HepG2 (cell line): ENCODE measurements around the gene RER1. TPM values are rescaled to one million over a fixed set of nuclear protein-coding genes. Genes with fewer than 3 reads are reported as not detected.

Experiments used
- CREM ChIP-seq, 2 experiments: sonication (generic) in 1 of 2; formaldehyde crosslinking in 1 of 2; IDR thresholded peaks; 2 replicates each; pipeline versions ENCODE4 v1.4.0 to v1.6.1; 2016 to 2020; ENCODE audit warnings: antibody characterized with exemption in 1 of 2, mild to moderate bottlenecking in 1 of 2, missing genetic modification reagents in 1 of 2
- GPN1 ChIP-seq: sonication (generic); formaldehyde crosslinking; IDR thresholded peaks from 2 replicates; pipeline ENCODE4 v1.5.1; 2020; ENCODE audit warnings: missing genetic modification reagents, borderline replicate concordance
- PCBP1 ChIP-seq: fragments of 200-400 bp; formaldehyde crosslinking; IDR thresholded peaks from 2 replicates; pipeline ENCODE4 v1.6.1; 2017; ENCODE audit warnings: mild to moderate bottlenecking, low read depth, low read length, borderline replicate concordance
- PLSCR1 ChIP-seq: sonication (generic); formaldehyde crosslinking; IDR thresholded peaks from 2 replicates; pipeline ENCODE4 v1.5.0; 2020; ENCODE audit warnings: missing genetic modification reagents, mild to moderate bottlenecking, borderline replicate concordance
- PTBP1 ChIP-seq: fragments of 200-400 bp; formaldehyde crosslinking; IDR thresholded peaks from 2 replicates; pipeline ENCODE4 v1.6.1; 2018; ENCODE audit warnings: low read length, low read depth; ENCODE audit not compliant: poor library complexity, severe bottlenecking
- TAF1 ChIP-seq: sonication (generic); formaldehyde crosslinking; IDR thresholded peaks from 2 replicates; pipeline ENCODE4 v1.4.0; 2020; ENCODE audit warnings: missing genetic modification reagents
- TBX2 ChIP-seq: sonication (generic); formaldehyde crosslinking; IDR thresholded peaks from 2 replicates; pipeline ENCODE4 v1.5.0; 2020; ENCODE audit warnings: missing genetic modification reagents, mild to moderate bottlenecking, borderline replicate concordance
- ZNF614 ChIP-seq: IDR thresholded peaks from 2 replicates; pipeline ENCODE4 v1.6.1; 2018; ENCODE audit warnings: missing biosample characterization, missing genetic modification reagents, inconsistent platforms, borderline replicate concordance
- polyA plus RNA-seq, 8 experiments: library from polyadenylated mRNA; depleted of rRNA in 3 of 8; stranded (reverse) in 7 of 8; unstranded in 1 of 8; fragments of >200 nt; fragmentation: Illumina TruSeq in 4 of 8; extraction: Trizol in 4 of 8; gene quantifications; 2 replicates each; pipeline versions ENCODE4 v1.2.1 to v1.2.3, GENCODE V29; 2011 to 2016; ENCODE audit warnings: low read depth in 4 of 8, missing spikeins in 1 of 8, mixed read lengths in 1 of 8; ENCODE audit not compliant: insufficient read depth in 1 of 8
- total RNA-seq, 5 experiments: library from RNA; depleted of rRNA; stranded (reverse); fragments of >200 nt; fragmentation: Illumina TruSeq; extraction: Trizol; gene quantifications; 2 replicates each; pipeline ENCODE4 v1.2.3, GENCODE V29; 2016; ENCODE audit warnings: low read depth in 1 of 5
- TF ChIP-seq, protein P1 (sequence below): sonication (generic); formaldehyde crosslinking; IDR thresholded peaks from 2 replicates; pipeline ENCODE4 v1.9.0; 2021; ENCODE audit warnings: missing genetic modification reagents, mild to moderate bottlenecking, borderline replicate concordance
- TF ChIP-seq, protein P2 (sequence below): IDR thresholded peaks from 2 replicates; pipeline ENCODE4 v1.6.1; 2016; ENCODE audit warnings: mild to moderate bottlenecking
- TF ChIP-seq, protein P3 (sequence below), 2 experiments: fragments of 450-650 bp in 1 of 2; sonication (generic) in 1 of 2; formaldehyde crosslinking in 1 of 2; IDR thresholded peaks; 2 replicates each; pipeline versions ENCODE4 v1.6.1 to v1.8.0; 2016 to 2022; ENCODE audit warnings: antibody characterized with exemption in 1 of 2, mild to moderate bottlenecking in 1 of 2, missing genetic modification reagents in 1 of 2
- TF ChIP-seq, protein P4 (sequence below): sonication (generic); formaldehyde crosslinking; IDR thresholded peaks from 2 replicates; pipeline ENCODE4 v1.9.0; 2022; ENCODE audit warnings: missing genetic modification reagents, mild to moderate bottlenecking, borderline replicate concordance

RER1 gene
- total and polyA plus RNA-seq, 2 of the 13 experiments (the other 11 are each of a cell fraction or from before 2014, with no cell fraction given), result 128 to 164 TPM

GRCh38 chr1:2384130-2384860, 7.3 kb upstream of the RER1 start (continued):
- TF ChIP-seq, protein P1, sequence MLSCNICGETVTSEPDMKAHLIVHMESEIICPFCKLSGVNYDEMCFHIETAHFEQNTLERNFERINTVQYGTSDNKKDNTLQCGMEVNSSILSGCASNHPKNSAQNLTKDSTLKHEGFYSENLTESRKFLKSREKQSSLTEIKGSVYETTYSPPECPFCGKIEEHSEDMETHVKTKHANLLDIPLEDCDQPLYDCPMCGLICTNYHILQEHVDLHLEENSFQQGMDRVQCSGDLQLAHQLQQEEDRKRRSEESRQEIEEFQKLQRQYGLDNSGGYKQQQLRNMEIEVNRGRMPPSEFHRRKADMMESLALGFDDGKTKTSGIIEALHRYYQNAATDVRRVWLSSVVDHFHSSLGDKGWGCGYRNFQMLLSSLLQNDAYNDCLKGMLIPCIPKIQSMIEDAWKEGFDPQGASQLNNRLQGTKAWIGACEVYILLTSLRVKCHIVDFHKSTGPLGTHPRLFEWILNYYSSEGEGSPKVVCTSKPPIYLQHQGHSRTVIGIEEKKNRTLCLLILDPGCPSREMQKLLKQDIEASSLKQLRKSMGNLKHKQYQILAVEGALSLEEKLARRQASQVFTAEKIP (CRISPR knock-in tag), result no peak
- TF ChIP-seq PLSCR1 (CRISPR knock-in tag) (no peak), ZNF614 (CRISPR knock-in tag) (no peak), CREM (IDR thresholded peaks at IDR 0.05) (no peak), CREM (CRISPR knock-in tag; IDR thresholded peaks at IDR 0.05) (no peak), PTBP1 (no peak), TAF1 (no peak), PCBP1 (no peak), TBX2 (CRISPR knock-in tag) (no peak), GPN1 (CRISPR knock-in tag) (no peak)
- TF ChIP-seq, protein P2, sequence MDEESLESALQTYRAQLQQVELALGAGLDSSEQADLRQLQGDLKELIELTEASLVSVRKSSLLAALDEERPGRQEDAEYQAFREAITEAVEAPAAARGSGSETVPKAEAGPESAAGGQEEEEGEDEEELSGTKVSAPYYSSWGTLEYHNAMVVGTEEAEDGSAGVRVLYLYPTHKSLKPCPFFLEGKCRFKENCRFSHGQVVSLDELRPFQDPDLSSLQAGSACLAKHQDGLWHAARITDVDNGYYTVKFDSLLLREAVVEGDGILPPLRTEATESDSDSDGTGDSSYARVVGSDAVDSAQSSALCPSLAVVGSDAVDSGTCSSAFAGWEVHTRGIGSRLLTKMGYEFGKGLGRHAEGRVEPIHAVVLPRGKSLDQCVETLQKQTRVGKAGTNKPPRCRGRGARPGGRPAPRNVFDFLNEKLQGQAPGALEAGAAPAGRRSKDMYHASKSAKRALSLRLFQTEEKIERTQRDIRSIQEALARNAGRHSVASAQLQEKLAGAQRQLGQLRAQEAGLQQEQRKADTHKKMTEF, result no peak
- TF ChIP-seq, protein P3, sequence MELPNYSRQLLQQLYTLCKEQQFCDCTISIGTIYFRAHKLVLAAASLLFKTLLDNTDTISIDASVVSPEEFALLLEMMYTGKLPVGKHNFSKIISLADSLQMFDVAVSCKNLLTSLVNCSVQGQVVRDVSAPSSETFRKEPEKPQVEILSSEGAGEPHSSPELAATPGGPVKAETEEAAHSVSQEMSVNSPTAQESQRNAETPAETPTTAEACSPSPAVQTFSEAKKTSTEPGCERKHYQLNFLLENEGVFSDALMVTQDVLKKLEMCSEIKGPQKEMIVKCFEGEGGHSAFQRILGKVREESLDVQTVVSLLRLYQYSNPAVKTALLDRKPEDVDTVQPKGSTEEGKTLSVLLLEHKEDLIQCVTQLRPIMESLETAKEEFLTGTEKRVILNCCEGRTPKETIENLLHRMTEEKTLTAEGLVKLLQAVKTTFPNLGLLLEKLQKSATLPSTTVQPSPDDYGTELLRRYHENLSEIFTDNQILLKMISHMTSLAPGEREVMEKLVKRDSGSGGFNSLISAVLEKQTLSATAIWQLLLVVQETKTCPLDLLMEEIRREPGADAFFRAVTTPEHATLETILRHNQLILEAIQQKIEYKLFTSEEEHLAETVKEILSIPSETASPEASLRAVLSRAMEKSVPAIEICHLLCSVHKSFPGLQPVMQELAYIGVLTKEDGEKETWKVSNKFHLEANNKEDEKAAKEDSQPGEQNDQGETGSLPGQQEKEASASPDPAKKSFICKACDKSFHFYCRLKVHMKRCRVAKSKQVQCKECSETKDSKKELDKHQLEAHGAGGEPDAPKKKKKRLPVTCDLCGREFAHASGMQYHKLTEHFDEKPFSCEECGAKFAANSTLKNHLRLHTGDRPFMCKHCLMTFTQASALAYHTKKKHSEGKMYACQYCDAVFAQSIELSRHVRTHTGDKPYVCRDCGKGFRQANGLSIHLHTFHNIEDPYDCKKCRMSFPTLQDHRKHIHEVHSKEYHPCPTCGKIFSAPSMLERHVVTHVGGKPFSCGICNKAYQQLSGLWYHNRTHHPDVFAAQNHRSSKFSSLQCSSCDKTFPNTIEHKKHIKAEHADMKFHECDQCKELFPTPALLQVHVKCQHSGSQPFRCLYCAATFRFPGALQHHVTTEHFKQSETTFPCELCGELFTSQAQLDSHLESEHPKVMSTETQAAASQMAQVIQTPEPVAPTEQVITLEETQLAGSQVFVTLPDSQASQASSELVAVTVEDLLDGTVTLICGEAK (IDR thresholded peaks at IDR 0.05), result no peak
- TF ChIP-seq, protein P3 (CRISPR knock-in tag; IDR thresholded peaks at IDR 0.05), result no peak; the same call in 1 of the 2 replicates
- TF ChIP-seq, protein P4, sequence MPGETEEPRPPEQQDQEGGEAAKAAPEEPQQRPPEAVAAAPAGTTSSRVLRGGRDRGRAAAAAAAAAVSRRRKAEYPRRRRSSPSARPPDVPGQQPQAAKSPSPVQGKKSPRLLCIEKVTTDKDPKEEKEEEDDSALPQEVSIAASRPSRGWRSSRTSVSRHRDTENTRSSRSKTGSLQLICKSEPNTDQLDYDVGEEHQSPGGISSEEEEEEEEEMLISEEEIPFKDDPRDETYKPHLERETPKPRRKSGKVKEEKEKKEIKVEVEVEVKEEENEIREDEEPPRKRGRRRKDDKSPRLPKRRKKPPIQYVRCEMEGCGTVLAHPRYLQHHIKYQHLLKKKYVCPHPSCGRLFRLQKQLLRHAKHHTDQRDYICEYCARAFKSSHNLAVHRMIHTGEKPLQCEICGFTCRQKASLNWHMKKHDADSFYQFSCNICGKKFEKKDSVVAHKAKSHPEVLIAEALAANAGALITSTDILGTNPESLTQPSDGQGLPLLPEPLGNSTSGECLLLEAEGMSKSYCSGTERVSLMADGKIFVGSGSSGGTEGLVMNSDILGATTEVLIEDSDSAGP (CRISPR knock-in tag), result no peak
